Measurements from ENCODE around the gene DDN. TPM values are rescaled to one million over a fixed set of nuclear protein-coding genes. Genes with fewer than 3 reads are reported as not detected.

DDN gene
- total RNA-seq, 4 donors from 2014 or later, result 0.11 TPM; not detected in 3

- TF ChIP-seq CTCF (IDR thresholded peaks at IDR 0.05), result no peak
- no peak for TF ChIP-seq EP300 (IDR thresholded peaks at IDR 0.05)
- TF ChIP-seq POLR2A (IDR thresholded peaks at IDR 0.05; ENCODE audit: low read depth), result no peak
- TF ChIP-seq POLR2AphosphoS5 (IDR thresholded peaks at IDR 0.05), result no peak
- no peak for DNase-seq (ENCODE audit: extremely low spot score)
- peaks cover 18 to 39% (median 37%) of the 10 kb centered on the region in 4 donors for H3K4me1 ChIP-seq
- H3K27ac ChIP-seq (replicated peaks in 1 of 4), result no peak overlapping the region
- H3K36me3 ChIP-seq, result no peaks in the 10 kb centered on the region
- no peak overlapping the region for H3K4me3 ChIP-seq
- WGBS, result 77% methylated on average over 3 of the region's 3 CpGs
- H3K27me3 ChIP-seq, result peaks cover 9 to 55% (median 39%) of the 10 kb centered on the region in 4 donors
- intact Hi-C loops (cut with DNase I), result no loop called here
- H3K9me3 ChIP-seq, result no peaks in the 10 kb centered on the region
Measured at GRCh38 chr12:48968467-48968866, 30.7 kb downstream of the DDN start.

- intact Hi-C loops (cut with DNase I), result no loop called here
- DNase-seq (ENCODE audit: extremely low spot score), result no peak
- Histone ChIP-seq H3K27ac (replicated peaks in 1 of 4) (no peak overlapping the region), H3K9me3 (no peaks in the 10 kb centered on the region), H3K4me3 (no peak overlapping the region), H3K4me1 (peaks cover 18 to 36% (median 33%) of the 10 kb centered on the region in 4 donors), H3K27me3 (peaks cover 9 to 51% (median 34%) of the 10 kb centered on the region in 4 donors), H3K36me3 (no peaks in the 10 kb centered on the region)
- no peak for TF ChIP-seq POLR2A (IDR thresholded peaks at IDR 0.05; ENCODE audit: low read depth)
- TF ChIP-seq EP300 (IDR thresholded peaks at IDR 0.05), result no peak
- no peak for TF ChIP-seq CTCF (IDR thresholded peaks at IDR 0.05)
- no peak for TF ChIP-seq POLR2AphosphoS5 (IDR thresholded peaks at IDR 0.05)
- WGBS, result 92% methylated on average over 5 of the region's 7 CpGs
Measured at GRCh38 chr12:48967991-48968390, 31.2 kb downstream of the DDN start.

GRCh38 chr12:48966177-48966895, 32.8 kb downstream of the DDN start:
- H3K27me3 ChIP-seq, result peaks cover 6 to 40% (median 19%) of the 10 kb centered on the region in 4 donors
- H3K4me1 ChIP-seq, result peaks cover 10 to 22% (median 20%) of the 10 kb centered on the region in 4 donors
- no peaks in the 10 kb centered on the region for H3K9me3 ChIP-seq
- no peak overlapping the region for H3K4me3 ChIP-seq
- no peaks in the 10 kb centered on the region for H3K36me3 ChIP-seq
- TF ChIP-seq POLR2AphosphoS5 (IDR thresholded peaks at IDR 0.05), result no peak
- TF ChIP-seq POLR2A (IDR thresholded peaks at IDR 0.05; ENCODE audit: low read depth), result no peak
- TF ChIP-seq CTCF (IDR thresholded peaks at IDR 0.05), result no peak
- no peak for TF ChIP-seq EP300 (IDR thresholded peaks at IDR 0.05)
- no peak for DNase-seq (ENCODE audit: extremely low spot score)
- intact Hi-C loops (cut with DNase I), result no loop called here
- H3K27ac ChIP-seq (replicated peaks in 1 of 4), result no peak overlapping the region
- WGBS, result 63% methylated on average over 19 of the region's 20 CpGs

- TF ChIP-seq POLR2A (IDR thresholded peaks at IDR 0.05; ENCODE audit: low read depth) (no peak), CTCF (IDR thresholded peaks at IDR 0.05) (no peak)
- intact Hi-C loops (cut with DNase I), result no loop called here
- DNase-seq (ENCODE audit: extremely low spot score), result no peak
- H3K4me1 ChIP-seq, result peaks cover 7 to 12% (median 10%) of the 10 kb centered on the region in 4 donors
- H3K27ac ChIP-seq (replicated peaks in 1 of 4), result no peak overlapping the region
- H3K27me3 ChIP-seq, result peaks cover 4 to 38% (median 9%) of the 10 kb centered on the region in 4 donors
- H3K9me3 ChIP-seq, result no peaks in the 10 kb centered on the region
- H3K4me3 ChIP-seq, result no peak overlapping the region
- no peaks in the 10 kb centered on the region for H3K36me3 ChIP-seq
Measured at GRCh38 chr12:48965298-48965838, 33.8 kb downstream of the DDN start.
